GM13976 (cell line): ENCODE data around the gene ZNF563.
A peak's percentile ranks its signal among the peaks of the same experiment; 100 is the strongest.
"Not testable (repeated sequence)": the region's sequence is repeated elsewhere in the genome, so short reads cannot be mapped to it uniquely, and the experiment has no call there.

ENCODE experiments used
- DNase-seq: peaks from one replicate; pipeline ENCODE4 v3.0.0; 2012; ENCODE audit warnings: low spot score
- CTCF ChIP-seq: IDR thresholded peaks from 2 replicates; pipeline ENCODE4 v1.5.1; 2012; ENCODE audit warnings: borderline replicate concordance, mild to moderate bottlenecking; ENCODE audit not compliant: insufficient read depth; ENCODE audit errors: extremely low read depth, missing control alignments, control extremely low read depth
- in situ Hi-C: fragments of 300-500 bp; cut with MboI; formaldehyde crosslinking; loops from one replicate; pipeline ENCODE4 v1.12.0; 2022; ENCODE audit warnings: low sequenced_read_pairs, mixed read lengths, inconsistent platforms; ENCODE audit not compliant: unreplicated experiment

Gene ZNF563

GRCh38 chr19:12325690-12326089 is 7.7 kb downstream of the ZNF563 start:
- no peak for DNase-seq
- in situ Hi-C loops = no loop called here
- no peak for TF ChIP-seq CTCF

GRCh38 chr19:12318782-12319413 is 14.5 kb downstream of the ZNF563 start:
- no peak for TF ChIP-seq CTCF
- in situ Hi-C loops = no loop called here
- no peak for DNase-seq

- TF ChIP-seq CTCF = no peak
- in situ Hi-C loops = no loop called here
- no peak for DNase-seq
These were observed 18.9 kb downstream of the ZNF563 start for GRCh38 chr19:12314553-12314952.

GRCh38 chr19:12308891-12309290 is 24.5 kb downstream of the ZNF563 start:
- DNase-seq, in situ Hi-C loops: not testable (repeated sequence)

GRCh38 chr19:12295191-12295590 is 38.2 kb downstream of the ZNF563 start:
- no peak for TF ChIP-seq CTCF
- no peak for DNase-seq
- in situ Hi-C loops = no loop called here

GRCh38 chr19:12294249-12295158 is 38.9 kb downstream of the ZNF563 start, which contains the start of gene ZNF44:
Gene ZNF44, minus strand, starts transcription at chr19:12294883. Its CDS starts 189 bp downstream, at chr19:12294694.
- in situ Hi-C loops = no loop called here
- peak; percentile 97 for DNase-seq
- no peak for TF ChIP-seq CTCF

- DNase-seq = peak; percentile 79
- in situ Hi-C loops = no loop called here
- no peak for TF ChIP-seq CTCF
These were observed 39.6 kb downstream of the ZNF563 start for GRCh38 chr19:12293777-12294248.
